NK-92 treated with Interleukin-12 subunit alpha and Interleukin-12 subunit beta, amount 100 ng/mL, for 24 hours (cell line): ENCODE results near the gene RHBDD1.

ENCODE experiments used
- DNase-seq: peaks from one replicate; lab custom pipeline; 2025; lab: John Stamatoyannopoulos, UW

The RHBDD1 gene

DNA sequence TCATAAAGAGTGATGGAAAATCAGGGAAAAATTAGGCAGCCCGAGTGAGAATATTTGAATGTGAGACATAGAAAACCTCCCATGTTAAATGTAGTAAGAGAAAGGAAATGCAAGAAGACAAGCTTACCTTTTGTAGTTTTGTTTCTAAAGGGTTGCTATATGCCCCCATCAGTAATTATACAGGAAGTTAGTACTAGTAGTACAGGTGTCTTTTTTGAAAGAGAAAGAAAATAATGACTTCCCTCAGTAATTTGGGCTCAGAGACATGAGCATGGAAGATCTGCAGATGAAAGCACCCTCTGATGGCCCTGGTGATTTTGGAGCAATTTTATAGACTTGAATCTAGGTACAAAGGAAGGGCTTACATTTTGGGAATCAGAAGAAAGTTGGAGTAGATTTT, 80.8 kb downstream of the RHBDD1 start:
- no peak for DNase-seq

DNA sequence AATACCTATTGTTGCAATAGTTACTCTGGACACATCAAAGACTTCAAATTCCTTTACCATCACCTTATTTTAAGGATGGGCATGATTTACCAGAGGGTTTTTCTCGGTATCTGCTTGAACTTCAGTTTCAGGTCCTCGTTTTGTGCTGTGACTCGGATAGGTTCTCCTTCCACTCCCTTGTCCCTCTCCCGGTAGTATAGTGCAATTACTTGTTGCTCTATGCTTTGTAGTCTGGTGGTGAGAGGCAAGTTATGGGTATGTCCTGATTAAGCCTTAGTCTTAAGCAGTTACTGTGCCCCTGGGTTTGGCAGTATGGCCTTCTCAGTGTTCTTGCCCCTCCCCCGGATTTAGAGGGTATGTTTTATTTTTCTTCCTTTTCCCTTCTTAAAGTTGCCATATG, 96.6 kb downstream of the RHBDD1 start:
- DNase-seq, result no peak

DNA sequence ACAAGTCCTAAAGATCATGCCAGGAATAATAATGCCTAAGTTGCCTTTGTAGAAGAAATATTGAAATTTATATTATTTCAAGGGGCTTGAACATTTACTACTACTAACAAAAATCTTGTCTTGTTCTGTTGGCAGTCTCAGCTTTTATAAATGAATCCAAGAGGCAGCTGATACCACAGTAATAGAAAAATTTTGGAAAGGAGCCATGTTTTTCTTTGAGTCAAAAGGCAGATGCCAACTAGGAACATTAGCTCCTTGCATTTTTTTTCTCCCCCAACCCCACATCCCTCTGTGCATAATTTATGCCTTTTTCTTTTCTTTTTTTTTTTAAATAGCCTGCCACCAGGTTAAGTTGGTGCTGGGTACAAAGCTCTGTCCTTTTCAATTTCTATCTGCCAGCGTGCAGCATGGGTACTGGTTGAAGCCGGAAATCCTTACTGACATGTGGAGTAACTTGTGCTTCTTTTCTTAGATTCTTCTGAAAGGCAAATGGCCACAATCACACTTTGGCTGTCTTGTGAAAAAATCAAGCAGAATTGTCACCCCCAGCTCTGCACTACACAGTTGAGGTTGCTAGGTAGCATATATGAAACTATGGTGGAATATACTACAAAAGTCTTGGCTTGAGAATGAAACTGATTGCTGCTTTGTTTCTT, 98.8 kb downstream of the RHBDD1 start:
- DNase-seq, result no peak

DNA sequence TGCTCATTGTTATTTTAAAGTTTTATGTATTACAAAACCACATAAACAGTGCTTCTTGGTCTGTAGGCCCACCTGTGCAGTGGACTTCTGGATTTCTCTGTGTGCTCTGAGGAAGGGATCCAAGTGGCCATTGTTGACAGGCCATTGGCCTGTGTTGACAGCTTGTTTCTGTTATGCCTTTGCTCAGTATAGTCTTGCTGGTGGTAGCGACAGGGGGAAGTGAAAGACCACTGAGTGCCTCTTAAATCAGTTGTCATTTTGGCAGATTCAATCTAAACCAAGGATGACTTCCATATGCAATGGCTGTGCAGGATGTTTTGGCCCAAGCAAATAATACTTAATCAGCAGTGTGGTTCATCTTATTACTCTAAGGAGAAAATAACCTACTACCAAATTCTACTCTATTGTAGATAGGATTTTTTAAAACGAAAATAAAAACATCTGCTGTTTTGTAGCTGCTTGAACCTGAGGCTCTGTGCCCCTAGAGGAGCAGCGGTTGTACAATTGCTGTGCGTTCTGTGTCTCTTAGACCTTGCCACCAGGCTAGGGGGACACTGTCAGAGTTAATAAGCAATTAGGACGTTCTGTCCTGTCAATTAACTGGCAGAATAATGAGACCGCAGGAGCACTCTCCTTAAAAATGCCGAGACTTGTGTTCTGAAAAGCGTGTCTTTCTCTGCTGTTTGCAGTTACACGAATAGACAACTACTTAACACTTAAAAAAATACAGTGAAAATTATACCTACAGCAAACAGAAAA, 108.2 kb downstream of the RHBDD1 start:
- DNase-seq, result no peak

DNA sequence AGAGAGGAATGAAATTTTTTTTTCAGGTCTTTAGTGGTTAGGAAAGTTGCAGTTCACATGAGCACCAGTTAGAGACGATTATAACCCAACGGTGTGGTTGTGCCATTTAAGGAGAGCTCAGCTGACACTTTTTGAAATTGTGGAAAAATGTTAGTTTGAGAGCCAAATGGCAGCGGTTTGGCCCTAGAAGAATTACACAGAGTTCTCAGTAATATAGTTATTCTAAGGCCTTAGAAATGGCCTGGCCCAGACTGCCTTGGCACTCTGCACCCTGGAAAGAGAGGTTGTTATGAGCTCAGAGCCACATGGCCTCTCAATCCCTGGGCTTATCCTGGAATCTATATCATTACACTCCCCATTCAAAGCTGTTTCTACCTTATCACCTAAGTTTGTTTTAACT, 117.4 kb downstream of the RHBDD1 start:
- DNase-seq, result no peak

DNA sequence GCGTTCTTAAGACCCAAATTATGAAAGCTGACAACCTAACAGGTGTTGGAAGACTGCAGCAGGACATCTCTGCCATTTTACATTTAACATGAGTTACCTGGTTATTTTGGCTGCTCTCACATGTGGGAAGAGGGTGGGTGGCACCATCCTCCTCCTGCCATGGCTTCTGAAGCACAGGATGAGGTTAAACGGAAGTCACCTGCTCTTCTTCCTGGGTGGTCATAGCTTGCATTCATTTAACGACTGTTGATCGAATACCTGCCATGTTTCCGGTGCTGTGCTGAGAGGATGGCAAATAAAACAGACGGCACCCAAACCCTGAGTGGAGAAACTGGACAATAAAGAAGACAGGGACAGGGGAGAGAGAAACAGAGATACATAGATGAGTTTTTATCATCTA, 118.0 kb downstream of the RHBDD1 start:
- DNase-seq, result no peak

DNA sequence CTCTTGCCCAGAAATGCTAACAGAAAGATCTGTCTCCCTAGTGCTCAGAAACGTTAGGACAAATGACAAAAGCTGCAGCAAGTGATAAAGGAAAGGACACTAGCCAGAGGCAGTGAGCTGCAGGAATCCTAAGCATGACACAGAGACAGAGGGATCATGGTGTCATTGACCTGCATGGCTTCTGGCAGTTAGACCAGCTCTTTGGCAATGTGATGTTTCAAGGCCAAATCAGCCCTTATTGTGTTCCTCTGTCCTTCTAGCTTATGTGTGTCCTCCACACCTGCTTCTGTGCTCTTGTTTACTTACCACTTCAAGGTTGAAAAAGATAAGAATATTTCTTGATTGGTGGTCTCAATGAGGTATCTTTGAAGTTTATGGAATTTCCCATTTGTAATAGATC, 120.8 kb downstream of the RHBDD1 start:
- no peak for DNase-seq

DNA sequence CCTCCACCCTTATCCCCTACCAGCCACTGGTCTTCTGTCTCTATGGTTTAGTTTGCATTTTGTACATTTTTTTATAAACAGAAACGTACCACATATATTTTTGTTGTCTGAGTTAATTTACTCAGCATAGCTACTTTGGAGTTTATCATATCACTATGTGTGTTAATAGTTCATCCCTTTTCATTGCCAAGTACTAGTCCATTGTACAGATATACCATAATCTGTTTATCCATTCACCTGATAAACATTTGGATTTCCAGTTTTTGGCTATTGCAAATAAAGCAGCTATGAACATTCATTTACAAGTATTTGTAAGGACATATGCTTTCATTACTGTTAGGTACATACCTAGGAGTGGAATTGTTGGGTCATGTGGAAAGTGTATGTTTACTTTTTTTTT, 123.6 kb downstream of the RHBDD1 start:
- DNase-seq, result no peak

DNA sequence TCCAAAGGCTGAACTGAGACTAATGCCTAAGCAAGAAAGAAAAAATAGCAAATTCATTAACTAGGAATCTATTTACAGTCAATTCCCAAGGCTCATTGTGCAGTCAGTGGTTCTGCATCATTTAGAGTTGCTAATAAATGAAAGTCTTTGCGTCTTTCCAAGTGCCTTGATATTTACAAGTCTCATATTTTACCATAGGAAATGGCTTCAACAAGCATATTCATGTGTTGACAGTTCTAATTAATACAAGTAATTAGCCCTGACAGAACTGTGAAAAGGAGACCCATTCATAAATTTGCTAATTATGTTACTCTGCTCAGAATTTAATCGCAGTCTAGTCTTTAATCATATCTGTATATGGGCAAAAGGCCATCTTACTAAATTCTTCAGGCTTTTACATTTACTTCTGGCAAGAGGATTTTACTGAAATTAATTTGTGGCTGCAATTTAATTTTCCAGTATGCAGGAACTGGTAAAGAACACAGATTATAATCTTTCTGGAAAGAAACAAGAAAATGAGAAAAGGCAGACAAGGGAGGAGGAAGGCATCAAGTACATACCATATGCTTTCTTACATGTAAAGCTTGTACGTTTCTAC, 126.4 kb downstream of the RHBDD1 start:
- DNase-seq, result no peak

DNA sequence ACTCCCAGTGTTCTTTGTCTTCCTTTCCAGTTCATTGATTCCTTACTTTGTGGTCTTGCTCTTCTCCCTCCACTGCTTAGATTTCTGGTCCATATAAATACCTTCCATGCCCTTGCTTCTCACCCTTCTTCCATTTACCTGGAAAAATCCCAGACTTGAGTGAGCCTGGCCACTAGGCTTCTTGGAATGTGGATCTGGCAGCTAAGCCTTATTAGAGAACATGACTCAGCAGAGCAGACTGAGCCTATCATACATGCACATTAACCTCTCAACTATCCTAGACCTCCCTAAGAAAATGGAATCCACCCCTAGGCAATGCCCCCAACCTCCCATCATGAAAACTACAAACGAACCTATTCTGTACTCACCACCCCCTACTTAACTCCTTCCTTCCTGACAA, 127.7 kb downstream of the RHBDD1 start:
- DNase-seq, result no peak

DNA sequence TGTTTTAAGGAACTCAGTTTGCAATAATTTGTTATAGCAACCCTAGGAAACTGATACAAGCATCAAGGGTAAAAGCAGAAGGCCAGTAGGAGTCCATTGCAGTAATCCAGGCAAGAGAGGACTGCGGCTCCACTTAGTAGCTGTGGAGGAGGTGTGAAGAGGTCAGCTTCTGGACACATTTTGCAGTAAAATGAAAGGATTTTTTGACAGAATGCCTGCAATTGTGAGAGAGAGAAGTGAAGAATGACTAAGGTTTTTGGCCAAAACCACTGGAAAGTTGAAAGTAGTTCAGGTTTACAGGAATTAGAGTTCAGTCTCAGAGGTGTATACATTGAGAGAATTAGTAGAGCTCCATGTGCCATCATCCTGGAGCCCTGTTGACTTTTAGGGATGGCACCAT, 129.5 kb downstream of the RHBDD1 start:
- DNase-seq, result no peak

DNA sequence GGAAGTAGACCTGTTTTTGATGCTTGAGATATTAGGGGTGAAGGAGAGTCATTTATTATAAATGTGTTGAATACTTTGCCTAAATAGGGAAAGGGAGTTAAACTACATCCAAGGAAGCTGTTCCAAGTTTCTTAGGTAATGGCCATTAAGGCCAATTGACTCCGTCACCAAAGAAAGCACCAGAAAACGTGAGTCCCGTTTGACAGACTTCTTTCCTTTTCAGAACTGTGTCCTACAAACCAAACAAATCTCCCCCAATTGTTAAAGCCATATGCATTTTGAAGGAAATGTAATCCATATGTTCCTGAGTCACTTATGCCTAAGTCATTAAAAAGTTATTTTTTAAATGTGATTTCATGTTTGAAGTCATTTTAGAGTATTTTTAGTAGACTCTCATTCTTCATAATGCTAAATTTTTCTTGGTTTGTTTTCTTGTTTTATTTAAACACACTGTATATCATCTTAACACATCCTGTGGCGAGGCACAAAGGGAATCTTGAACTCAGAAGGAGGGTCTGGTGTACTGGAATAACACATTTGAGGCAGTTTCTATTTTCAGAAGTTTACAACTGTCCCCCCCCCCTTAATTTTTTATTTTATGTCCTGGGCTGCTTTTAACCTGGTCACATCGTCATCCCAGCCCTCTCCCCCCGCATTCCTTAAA, 133.7 kb downstream of the RHBDD1 start:
- no peak for DNase-seq

DNA sequence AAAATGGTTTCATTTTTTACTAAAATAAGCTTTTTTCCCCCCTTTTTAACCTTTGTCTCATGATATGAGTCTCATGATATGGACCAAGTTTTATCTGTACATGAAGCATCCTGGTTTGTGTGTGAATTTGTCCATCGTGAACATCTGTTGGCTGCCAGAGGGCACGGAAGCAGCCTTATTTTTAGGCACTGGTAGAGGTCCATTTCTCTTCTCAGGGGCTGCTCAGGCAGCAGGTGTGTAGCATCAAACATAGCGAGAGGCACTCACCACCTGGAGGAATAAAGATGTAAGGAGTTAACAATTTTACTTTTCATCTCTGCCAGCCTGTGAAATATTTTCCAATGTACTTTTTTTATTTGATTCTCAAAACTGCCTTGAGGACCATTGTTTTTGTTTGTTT, 134.5 kb downstream of the RHBDD1 start:
- DNase-seq, result no peak

DNA sequence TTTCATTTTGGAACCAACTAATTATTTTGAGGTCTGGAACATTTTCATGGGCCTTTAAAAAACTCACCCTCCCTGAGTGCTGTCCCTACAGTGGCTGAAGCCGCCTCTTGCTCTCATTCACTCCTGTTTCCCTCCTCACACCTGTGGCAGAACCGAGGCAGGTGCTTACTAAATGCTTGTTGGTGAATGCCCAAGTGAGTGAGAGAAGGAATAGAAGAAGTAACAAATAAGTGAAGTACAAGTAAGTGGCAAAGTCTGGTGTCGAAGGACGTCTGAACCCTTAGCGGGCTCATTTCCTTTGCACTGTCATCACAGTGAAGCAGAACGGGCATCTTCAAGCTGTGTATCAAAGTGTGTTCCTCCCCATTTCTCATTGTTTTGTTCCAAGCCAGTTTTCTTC, 135.2 kb downstream of the RHBDD1 start:
- no peak for DNase-seq

DNA sequence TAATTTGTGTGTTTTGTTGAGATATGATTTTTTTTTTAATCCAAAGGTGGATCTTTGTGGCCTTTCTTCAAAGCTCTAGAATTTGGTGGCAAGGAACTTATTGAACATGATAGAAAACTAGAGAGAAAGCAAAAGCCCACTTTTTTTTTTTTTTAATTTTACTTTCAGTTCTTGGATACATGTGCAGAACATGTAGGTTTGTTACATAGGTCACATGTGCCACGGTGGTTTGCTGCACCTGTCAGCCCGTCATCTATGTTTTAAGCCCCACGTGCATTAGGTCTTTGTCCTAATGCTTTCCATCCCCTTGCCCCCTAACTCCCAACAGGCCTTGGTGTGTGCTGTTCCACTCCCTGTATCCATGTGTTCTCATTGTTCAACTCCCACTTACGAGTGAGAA, 135.9 kb downstream of the RHBDD1 start:
- no peak for DNase-seq

DNA sequence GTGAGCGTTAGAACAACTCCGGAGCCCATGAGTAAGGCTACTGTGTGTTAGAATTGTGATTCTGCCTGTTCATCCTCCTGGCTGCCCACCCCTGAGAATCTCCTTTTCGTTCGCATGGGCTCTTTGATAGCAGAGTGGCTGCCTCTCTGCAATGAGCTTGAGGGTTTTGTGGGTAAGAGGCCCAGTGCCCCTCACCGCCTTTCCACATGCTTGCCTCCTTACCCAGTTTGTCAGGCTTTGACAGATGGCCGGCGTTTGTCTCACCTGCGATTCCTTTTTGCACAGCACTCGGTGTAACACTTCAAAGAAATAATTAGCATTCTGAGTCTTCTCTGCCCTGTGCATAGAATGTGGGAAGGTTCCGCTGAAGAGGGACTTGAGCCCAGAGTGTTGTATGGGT, 138.0 kb downstream of the RHBDD1 start:
- DNase-seq, result no peak

DNA sequence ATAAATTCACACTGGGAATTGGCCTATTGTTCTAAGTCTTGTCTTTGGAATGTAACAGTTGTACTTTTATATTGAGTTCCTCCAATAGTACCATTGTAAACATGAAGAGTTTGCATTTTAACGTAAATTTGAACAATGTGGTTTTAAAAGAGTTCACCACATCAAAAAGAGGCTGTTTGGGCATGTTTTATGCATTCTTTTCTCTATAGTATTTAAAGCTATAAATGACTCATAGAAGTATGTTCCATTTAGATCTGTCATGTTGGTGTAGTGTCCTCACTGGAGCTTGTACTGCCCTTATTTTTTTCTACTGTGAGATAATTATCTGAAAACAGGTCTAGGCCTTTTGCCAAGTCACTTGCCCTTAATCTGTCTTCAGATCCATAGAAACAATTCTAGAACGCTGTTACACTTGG, 141.9 kb downstream of the RHBDD1 start:
- no peak for DNase-seq

DNA sequence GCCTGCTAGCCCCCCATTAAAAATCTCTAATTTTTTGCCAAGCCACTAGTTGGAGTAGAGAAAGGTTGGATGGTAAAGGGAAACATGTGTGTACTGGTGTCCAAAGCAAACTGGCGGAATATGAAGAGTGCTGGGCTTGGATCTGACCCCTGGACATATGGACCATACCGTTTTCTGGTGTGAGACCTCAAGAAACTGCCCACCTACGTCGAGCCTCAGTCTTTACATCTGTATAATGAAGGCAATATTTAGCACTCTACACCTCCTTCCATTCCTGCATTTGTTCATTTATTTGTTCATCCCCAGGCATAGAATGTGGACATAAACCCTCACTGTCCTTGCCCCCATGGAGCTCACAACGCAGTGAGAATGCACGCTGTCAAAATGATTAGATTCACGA, 142.4 kb downstream of the RHBDD1 start:
- DNase-seq, result no peak

DNA sequence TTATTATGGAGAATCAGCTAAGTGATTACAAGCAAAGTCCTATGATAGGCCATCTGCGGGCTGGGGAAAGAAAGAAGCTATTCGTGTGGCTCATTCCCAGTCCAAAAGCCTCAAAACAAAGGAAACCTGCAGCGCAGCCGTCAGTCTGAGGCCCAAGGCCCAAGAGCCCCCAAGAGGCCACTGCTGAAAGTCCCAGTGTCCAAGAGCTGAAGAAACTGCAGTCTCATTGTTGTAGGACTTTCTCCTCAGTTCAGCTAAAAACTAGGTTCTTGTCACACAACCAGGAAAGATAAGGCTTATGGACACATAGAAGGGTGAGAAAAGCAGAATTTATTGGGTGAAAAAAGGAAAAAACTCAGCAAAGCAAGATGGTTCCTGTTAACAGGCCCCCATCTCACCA, 143.2 kb downstream of the RHBDD1 start:
- DNase-seq, result no peak

DNA sequence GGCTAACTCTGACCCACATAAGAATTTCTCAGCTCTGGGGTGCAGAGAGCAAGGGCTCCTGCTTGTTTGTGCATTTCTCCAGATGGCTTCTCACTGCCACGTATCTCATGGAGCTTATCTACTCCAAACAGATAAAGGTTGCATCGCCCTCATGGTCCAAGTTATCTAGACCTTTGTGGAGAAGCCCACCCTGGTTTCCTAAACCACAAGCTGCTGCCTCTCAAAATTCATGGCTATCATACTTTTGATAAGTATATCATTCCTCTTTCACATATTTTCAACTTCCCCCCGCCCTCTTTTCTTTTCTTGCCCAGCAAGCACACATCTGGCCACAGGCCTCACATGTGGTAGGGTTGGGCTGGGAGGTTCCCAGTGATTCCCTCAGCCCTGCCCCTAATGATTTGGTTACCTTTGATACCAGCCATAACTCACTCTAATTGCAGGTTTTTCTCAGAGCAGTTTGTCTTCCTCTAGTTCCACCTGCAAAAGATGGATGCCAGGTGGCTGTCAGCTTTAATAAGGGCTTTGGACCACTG, 146.0 kb downstream of the RHBDD1 start:
- DNase-seq, result no peak

DNA sequence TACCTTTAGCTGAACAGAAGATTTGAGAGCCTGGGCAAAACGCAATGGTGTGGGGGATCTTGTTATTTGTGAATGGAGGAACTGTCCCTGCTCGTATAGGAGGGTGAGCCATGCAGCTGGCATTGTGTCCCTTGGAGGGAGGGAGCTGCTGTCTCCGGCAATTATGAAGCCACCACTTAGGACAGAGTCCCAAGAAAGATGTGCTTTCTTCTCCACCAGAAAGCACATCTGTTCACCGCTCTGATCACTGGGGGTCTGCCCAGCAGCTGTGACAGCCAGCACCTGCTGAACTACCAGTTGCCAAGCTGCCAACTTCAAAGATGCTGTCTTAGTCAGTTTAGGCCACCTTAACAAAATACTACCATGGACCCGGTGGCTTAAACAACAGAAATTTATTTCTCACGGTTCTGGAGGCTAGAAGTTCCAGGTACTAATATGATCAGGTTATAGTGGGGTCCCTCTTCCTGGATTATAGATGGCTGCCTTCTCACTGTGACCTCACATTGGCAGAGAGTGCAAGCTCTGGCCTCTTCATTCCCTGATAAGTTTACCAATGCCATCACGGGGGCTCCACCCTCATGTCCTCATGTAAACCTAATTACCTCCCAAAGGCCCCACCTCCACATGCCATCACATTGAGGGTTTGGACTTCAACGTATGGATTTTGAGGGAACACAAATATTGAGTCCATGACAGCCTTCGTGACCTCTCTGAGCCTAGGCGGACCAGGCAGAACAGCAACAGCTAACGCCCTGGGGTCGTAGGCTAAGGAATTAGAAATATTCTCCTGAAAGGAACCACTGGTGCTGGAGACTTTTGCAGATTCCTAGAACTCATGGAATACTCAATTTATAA, 148.3 kb downstream of the RHBDD1 start:
- no peak for DNase-seq
